MG63 (cell line): ENCODE measurements around the gene KRTAP29-1. TPM values are rescaled to one million over a fixed set of nuclear protein-coding genes. Genes with fewer than 3 reads are reported as not detected.
"Not testable (repeated sequence)": the region's sequence is repeated elsewhere in the genome, so short reads cannot be mapped to it uniquely, and the experiment has no call there.

Experiments
- DNase-seq: peaks from one replicate; pipeline ENCODE4 v3.0.0-alpha.2; 2020
- H3K27me3 ChIP-seq: fragments of 250-450 bp; sonication (Bioruptor Pico); 2 replicates; pipeline ENCODE4 v1.5.1; 2020; ENCODE audit warnings: mild to moderate bottlenecking, moderate library complexity
- H3K36me3 ChIP-seq: fragments of 250-450 bp; sonication (Bioruptor Pico); 2 replicates; pipeline ENCODE4 v1.5.1; 2020; ENCODE audit warnings: mild to moderate bottlenecking, moderate library complexity
- H3K4me3 ChIP-seq: fragments of 250-450 bp; sonication (Bioruptor Pico); 2 replicates; pipeline ENCODE4 v1.5.1; 2020; ENCODE audit warnings: mild to moderate bottlenecking, moderate library complexity
- H3K9me3 ChIP-seq: fragments of 250-450 bp; sonication (Bioruptor Pico); 2 replicates; pipeline ENCODE4 v1.5.1; 2020; ENCODE audit warnings: mild to moderate bottlenecking, moderate library complexity
- total RNA-seq: library from RNA; depleted of rRNA; stranded (reverse); fragments of >200 nt; shearing (Covaris generic); gene quantifications from 2 replicates; pipeline ENCODE4 v1.2.3, GENCODE V29; 2014; ENCODE audit warnings: low replicate concordance; rRNA removed

Gene KRTAP29-1, protein sequence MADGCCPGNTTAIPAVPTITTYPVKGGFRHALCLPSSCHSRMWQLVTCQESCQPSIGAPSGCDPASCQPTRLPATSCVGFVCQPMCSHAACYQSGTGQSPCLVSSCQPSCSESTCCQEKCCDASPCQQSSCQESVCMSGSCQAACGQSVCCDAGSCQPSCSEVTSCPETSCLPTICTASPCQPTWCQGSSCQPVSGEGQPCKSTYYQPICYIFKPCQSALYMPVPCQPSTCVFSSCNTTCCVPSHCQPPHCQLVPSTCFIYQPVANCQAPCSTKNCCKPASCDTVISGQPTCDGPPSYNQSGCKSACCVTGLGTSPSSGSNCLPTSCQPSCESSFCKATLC
- not detected in 2 replicates for total RNA-seq

DNA sequence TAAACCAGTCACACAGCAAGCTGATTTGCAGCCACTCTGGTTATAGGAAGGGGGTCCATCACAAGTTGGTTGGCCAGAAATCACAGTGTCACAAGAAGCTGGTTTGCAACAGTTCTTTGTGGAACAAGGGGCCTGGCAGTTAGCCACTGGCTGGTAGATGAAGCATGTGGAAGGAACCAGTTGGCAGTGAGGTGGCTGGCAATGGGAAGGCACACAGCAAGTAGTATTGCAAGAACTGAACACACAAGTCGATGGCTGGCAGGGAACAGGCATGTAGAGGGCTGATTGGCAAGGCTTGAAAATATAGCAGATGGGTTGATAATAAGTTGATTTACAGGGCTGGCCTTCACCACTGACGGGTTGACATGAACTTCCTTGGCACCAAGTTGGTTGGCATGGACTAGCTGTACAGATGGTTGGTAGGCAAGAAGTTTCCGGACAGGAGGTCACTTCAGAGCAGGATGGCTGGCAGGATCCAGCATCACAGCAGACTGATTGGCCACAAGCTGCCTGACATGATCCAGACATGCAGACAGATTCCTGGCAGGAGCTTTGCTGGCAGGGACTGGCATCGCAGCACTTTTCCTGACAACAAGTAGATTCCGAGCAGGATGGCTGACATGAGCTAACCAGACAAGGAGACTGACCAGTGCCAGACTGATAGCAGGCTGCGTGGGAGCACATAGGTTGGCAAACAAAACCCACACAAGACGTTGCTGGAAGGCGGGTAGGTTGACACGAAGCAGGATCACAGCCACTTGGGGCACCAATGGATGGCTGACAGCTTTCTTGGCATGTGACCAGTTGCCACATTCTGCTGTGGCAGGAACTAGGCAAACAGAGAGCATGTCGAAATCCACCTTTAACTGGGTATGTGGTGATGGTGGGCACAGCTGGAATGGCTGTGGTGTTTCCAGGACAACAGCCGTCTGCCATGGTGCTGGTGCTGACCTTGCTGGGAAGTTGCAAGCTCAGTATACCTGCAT is at the start of gene KRTAP29-1:
TSS of gene KRTAP29-1 (minus strand) at position 936 of the 986 bp plus-strand sequence. CDS start at position 936, 0 bp downstream.
- no peak for DNase-seq
- Histone ChIP-seq H3K27me3 (no peaks in the 10 kb centered on the region), H3K9me3 (peaks cover 5% of the 10 kb centered on the region; the same call in 1 of the 2 replicates), H3K36me3 (no peaks in the 10 kb centered on the region), H3K4me3 (no peak within 1 kb of the TSS)

DNA sequence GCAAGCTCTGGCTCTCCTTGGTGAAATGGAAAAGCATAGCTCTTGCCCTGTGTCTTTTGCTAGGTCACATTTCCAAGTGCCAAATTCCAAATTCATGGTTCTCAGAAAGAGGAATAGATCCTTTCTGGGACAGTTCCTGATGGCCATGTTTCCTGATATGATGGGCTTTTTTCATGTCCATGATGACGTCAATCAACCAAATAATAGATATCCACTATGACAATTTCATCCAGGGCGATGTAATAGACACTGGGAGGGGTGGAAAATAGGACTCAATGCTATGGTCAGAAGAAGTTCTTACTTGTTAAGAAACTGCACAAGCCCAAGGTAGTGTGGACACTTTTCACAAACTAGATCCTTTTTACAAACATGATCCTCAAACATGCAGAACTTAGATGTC is 48.5 kb upstream of the KRTAP29-1 start:
- Histone ChIP-seq H3K36me3 (no peaks in the 10 kb centered on the region), H3K4me3 (no peak overlapping the region), H3K9me3 (peaks cover 5% of the 10 kb centered on the region; the same call in 1 of the 2 replicates), H3K27me3 (no peaks in the 10 kb centered on the region)
- no peak for DNase-seq

GRCh38 chr17:41350381-41350878 is 47.8 kb upstream of the KRTAP29-1 start, which contains the start of gene KRT33A:
KRT33A (minus strand) TSS chr17:41350828; CDS start chr17:41350767, 61 bp downstream.
- DNase-seq, H3K4me3 ChIP-seq, H3K27me3 ChIP-seq: not testable (repeated sequence)

GRCh38 chr17:41347869-41348760 is 45.5 kb upstream of the KRTAP29-1 start:
- Histone ChIP-seq H3K36me3 (no peaks in the 10 kb centered on the region), H3K9me3 (peaks cover 4% of the 10 kb centered on the region), H3K4me3 (no peak overlapping the region), H3K27me3 (no peaks in the 10 kb centered on the region)
- DNase-seq = no peak

More at GRCh38 chr17:41350381-41350878, 47.8 kb upstream of the KRTAP29-1 start, which contains the start of gene KRT33A:
- not testable (repeated sequence) for H3K9me3 ChIP-seq, H3K36me3 ChIP-seq

DNA sequence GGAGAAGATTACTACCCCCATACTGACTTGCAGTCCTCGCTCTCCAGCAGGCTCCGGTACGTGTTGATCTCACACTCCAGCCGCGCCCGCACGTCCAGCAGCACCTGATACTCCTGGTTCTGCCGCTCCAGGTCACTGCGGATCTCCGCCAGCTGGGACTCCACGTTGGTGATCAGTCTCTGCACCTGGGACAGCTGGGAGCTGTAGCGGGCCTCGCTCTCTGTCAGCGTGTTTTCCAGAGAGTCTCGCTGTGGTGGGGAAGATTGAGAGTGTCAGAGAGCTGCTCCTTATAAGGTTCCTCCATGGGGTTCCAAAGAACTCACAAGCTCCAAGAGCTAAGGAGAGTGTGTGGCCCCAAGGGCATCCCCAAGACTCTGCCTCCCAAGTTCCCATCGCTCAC is 43.8 kb upstream of the KRTAP29-1 start:
- H3K27me3 ChIP-seq, H3K36me3 ChIP-seq, H3K4me3 ChIP-seq, DNase-seq: not testable (repeated sequence)
- H3K9me3 ChIP-seq = peaks cover 17% of the 10 kb centered on the region

- H3K27me3 ChIP-seq = no peaks in the 10 kb centered on the region
- H3K9me3 ChIP-seq = peaks cover 21% of the 10 kb centered on the region
- no peak overlapping the region for H3K4me3 ChIP-seq
- H3K36me3 ChIP-seq = no peaks in the 10 kb centered on the region
- no peak for DNase-seq
These were observed 43.3 kb upstream of the KRTAP29-1 start for GRCh38 chr17:41345992-41346391.

DNA sequence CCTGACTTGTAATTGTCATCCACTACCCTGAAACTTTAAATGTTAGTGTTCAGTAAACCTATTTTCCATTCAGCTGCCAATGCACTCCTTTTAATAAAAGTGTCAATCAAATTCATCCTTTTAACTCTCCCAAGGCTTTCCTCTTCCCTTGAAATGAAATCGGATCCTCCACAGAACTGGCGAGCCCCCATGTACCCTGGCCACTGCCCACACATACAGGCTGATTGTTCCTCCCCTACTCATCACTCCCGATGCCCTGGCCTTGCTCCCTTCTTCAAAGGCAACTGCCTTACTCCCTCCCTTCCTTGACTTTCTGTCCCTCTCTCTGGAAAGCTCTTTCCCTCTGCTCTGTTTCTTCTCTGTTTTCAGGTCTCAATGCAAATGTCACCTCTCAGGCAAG is 40.4 kb upstream of the KRTAP29-1 start:
- Histone ChIP-seq H3K36me3 (no peaks in the 10 kb centered on the region), H3K4me3 (no peak overlapping the region), H3K27me3 (no peaks in the 10 kb centered on the region), H3K9me3 (peaks cover 21% of the 10 kb centered on the region)
- DNase-seq = no peak

GRCh38 chr17:41340934-41341861 is 38.5 kb upstream of the KRTAP29-1 start:
- H3K4me3 ChIP-seq = no peak overlapping the region
- H3K36me3 ChIP-seq = no peaks in the 10 kb centered on the region
- peaks cover 21% of the 10 kb centered on the region for H3K9me3 ChIP-seq
- no peak for DNase-seq
- H3K27me3 ChIP-seq = no peaks in the 10 kb centered on the region

- peaks cover 21% of the 10 kb centered on the region for H3K9me3 ChIP-seq
- no peak overlapping the region for H3K4me3 ChIP-seq
- no peaks in the 10 kb centered on the region for H3K36me3 ChIP-seq
- no peaks in the 10 kb centered on the region for H3K27me3 ChIP-seq
- no peak for DNase-seq
These were observed 37.8 kb upstream of the KRTAP29-1 start for GRCh38 chr17:41340494-41340893.

- no peaks in the 10 kb centered on the region for H3K27me3 ChIP-seq
- no peaks in the 10 kb centered on the region for H3K36me3 ChIP-seq
- DNase-seq = no peak
- H3K4me3 ChIP-seq = no peak overlapping the region
- peaks cover 21% of the 10 kb centered on the region for H3K9me3 ChIP-seq
These were observed 37.0 kb upstream of the KRTAP29-1 start for GRCh38 chr17:41339571-41340172.

DNA sequence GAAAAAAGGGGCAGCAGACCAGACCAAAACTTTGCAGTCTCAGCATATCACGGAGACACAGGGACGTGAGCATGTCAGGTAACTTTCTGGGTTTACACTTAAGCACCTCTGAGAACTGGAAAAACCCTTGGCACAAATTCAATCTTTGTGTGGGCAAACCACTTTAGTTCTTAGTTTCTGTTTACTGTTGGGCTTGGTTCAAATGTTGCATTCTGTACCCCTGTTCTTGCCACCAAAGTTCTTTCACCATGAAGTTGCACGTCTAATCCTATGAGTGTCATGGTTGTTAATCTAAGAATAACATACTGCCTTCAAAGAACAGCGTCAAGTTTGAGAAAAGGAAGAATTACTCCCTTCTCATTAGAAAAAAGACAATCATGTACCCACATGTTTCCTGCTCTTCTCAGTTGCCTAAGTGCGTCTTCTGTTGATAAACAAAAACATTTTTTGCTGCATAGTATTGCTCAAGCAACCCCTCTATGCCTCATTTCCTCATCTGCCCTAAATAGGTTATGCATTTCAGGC is 36.4 kb upstream of the KRTAP29-1 start:
- no peak for DNase-seq
- Histone ChIP-seq H3K27me3 (no peaks in the 10 kb centered on the region), H3K9me3 (peaks cover 21% of the 10 kb centered on the region), H3K36me3 (no peaks in the 10 kb centered on the region), H3K4me3 (no peak overlapping the region)

- no peaks in the 10 kb centered on the region for H3K27me3 ChIP-seq
These were observed 33.1 kb upstream of the KRTAP29-1 start for GRCh38 chr17:41335747-41336146.

GRCh38 chr17:41334385-41335305 is 32.0 kb upstream of the KRTAP29-1 start:
- Histone ChIP-seq H3K27me3 (no peaks in the 10 kb centered on the region), H3K9me3 (no peaks in the 10 kb centered on the region), H3K36me3 (no peaks in the 10 kb centered on the region), H3K4me3 (no peak overlapping the region)
- DNase-seq = peak; percentile 54

More at GRCh38 chr17:41335747-41336146, 33.1 kb upstream of the KRTAP29-1 start:
- Histone ChIP-seq H3K36me3 (no peaks in the 10 kb centered on the region), H3K9me3 (no peaks in the 10 kb centered on the region), H3K4me3 (no peak overlapping the region)
- DNase-seq = no peak

GRCh38 chr17:41333836-41334235 is 31.2 kb upstream of the KRTAP29-1 start:
- no peak overlapping the region for H3K4me3 ChIP-seq
- DNase-seq = no peak
- H3K27me3 ChIP-seq = no peaks in the 10 kb centered on the region
- H3K9me3 ChIP-seq = no peaks in the 10 kb centered on the region
- H3K36me3 ChIP-seq = no peaks in the 10 kb centered on the region
